ENCODE results near the gene TPBG.

DNA sequence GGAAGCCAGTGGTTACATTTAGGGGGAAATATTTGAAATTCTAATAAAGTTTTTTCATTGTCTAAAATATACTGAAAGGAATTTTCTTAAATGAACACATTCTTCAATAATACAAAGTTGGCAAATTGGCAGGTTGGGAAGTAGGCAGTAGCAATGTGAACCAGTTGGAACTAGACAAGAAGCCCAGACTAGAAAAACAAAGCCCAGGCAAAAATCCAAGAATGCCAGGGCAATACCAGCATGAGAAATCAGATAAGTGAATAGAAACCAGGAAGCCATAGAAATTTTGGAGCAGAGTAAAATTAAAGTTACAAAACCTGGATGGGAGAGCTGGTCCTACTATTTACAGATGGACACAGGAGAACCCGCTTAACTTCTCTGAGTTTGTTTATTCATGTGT is 52.2 kb downstream of the TPBG start:
- TF ChIP-seq CTCF (IDR thresholded peaks at IDR 0.05; ENCODE audit: borderline replicate concordance, extremely low read depth, low read length, poor library complexity, severe bottlenecking), result no peak
- TF ChIP-seq EZH2 (IDR thresholded peaks at IDR 0.05; ENCODE audit: borderline replicate concordance, low read depth, low read length, severe bottlenecking), result no peak

Measured in DND-41 (cell line).